ENCODE data around the gene SMIM32.

The SMIM32 gene

GRCh38 chr5:136192526-136193321, at the start of gene SMIM32:
Gene SMIM32 (minus strand): TSS chr5:136193162. CDS start chr5:136192524, 638 bp downstream.
- no peak for DNase-seq (ENCODE audit: low read depth)

- DNase-seq (ENCODE audit: low read depth), result no peak
These were observed 49.6 kb upstream of the SMIM32 start for GRCh38 chr5:136242611-136243010.

GRCh38 chr5:136242136-136242535, 49.2 kb upstream of the SMIM32 start:
- no peak for DNase-seq (ENCODE audit: low read depth)

- DNase-seq (ENCODE audit: low read depth), result no peak
These were observed 47.9 kb upstream of the SMIM32 start for GRCh38 chr5:136240894-136241293.

GRCh38 chr5:136236479-136237083, 43.6 kb upstream of the SMIM32 start:
- no peak for DNase-seq (ENCODE audit: low read depth)

GRCh38 chr5:136235321-136235720, 42.4 kb upstream of the SMIM32 start:
- DNase-seq (ENCODE audit: low read depth), result peak; percentile 62

- no peak for DNase-seq (ENCODE audit: low read depth)
These were observed 39.4 kb upstream of the SMIM32 start for GRCh38 chr5:136232316-136232715.

GRCh38 chr5:136230176-136230575, 37.2 kb upstream of the SMIM32 start:
- no peak for DNase-seq (ENCODE audit: low read depth)

- DNase-seq (ENCODE audit: low read depth), result no peak
These were observed 35.3 kb upstream of the SMIM32 start for GRCh38 chr5:136228136-136228757.

GRCh38 chr5:136226401-136226800, 33.4 kb upstream of the SMIM32 start:
- no peak for DNase-seq (ENCODE audit: low read depth)

GRCh38 chr5:136225796-136226195, 32.8 kb upstream of the SMIM32 start:
- no peak for DNase-seq (ENCODE audit: low read depth)

- no peak for DNase-seq (ENCODE audit: low read depth)
These were observed 29.7 kb upstream of the SMIM32 start for GRCh38 chr5:136222580-136223235.

- DNase-seq (ENCODE audit: low read depth), result no peak
These were observed 28.4 kb upstream of the SMIM32 start for GRCh38 chr5:136221340-136221739.

- no peak for DNase-seq (ENCODE audit: low read depth)
These were observed 23.3 kb upstream of the SMIM32 start for GRCh38 chr5:136216230-136216629.

GRCh38 chr5:136215812-136216211, 22.9 kb upstream of the SMIM32 start:
- no peak for DNase-seq (ENCODE audit: low read depth)

- DNase-seq (ENCODE audit: low read depth), result no peak
These were observed 21.0 kb upstream of the SMIM32 start for GRCh38 chr5:136213919-136214493.

- DNase-seq (ENCODE audit: low read depth), result no peak
These were observed 19.3 kb upstream of the SMIM32 start for GRCh38 chr5:136212252-136212721.

GRCh38 chr5:136211282-136212040, 18.5 kb upstream of the SMIM32 start:
- DNase-seq (ENCODE audit: low read depth), result no peak

- DNase-seq (ENCODE audit: low read depth), result no peak
These were observed 17.3 kb upstream of the SMIM32 start for GRCh38 chr5:136210259-136210658.

GRCh38 chr5:136209346-136209910, 16.5 kb upstream of the SMIM32 start:
- DNase-seq (ENCODE audit: low read depth), result no peak

GRCh38 chr5:136208916-136209315, 16.0 kb upstream of the SMIM32 start:
- DNase-seq (ENCODE audit: low read depth), result no peak
